Amygdala (tissue), 56 donors: ENCODE results near the gene PTK7.
"Not testable (repeated sequence)": the region's sequence is repeated elsewhere in the genome, so short reads cannot be mapped to it uniquely, and the experiment has no call there.

ENCODE experiments used
- DNase-seq, 56 donors: peaks; one replicate each; lab custom pipeline; 2025; lab: John Stamatoyannopoulos, UW

PTK7 gene

GRCh38 chr6:43081922-43082321 is 5.8 kb downstream of the PTK7 start:
- DNase-seq = not testable (repeated sequence)

GRCh38 chr6:43082806-43083655 is 6.9 kb downstream of the PTK7 start:
- peak in 2 of 56 donors; percentile 6 to 8 for DNase-seq

GRCh38 chr6:43086022-43086658 is 10.0 kb downstream of the PTK7 start:
- DNase-seq = no peak

- DNase-seq = no peak
Observed at GRCh38 chr6:43088654-43089056, 12.5 kb downstream of the PTK7 start.

- DNase-seq = no peak
Observed at GRCh38 chr6:43089467-43089866, 13.4 kb downstream of the PTK7 start.

- no peak for DNase-seq
Observed at GRCh38 chr6:43089874-43090558, 13.9 kb downstream of the PTK7 start.

- no peak for DNase-seq
Observed at GRCh38 chr6:43090559-43090956, 14.4 kb downstream of the PTK7 start.

GRCh38 chr6:43091020-43091419 is 14.9 kb downstream of the PTK7 start:
- DNase-seq = no peak

- no peak for DNase-seq
Observed at GRCh38 chr6:43091436-43091991, 15.4 kb downstream of the PTK7 start.

- DNase-seq = no peak
Observed at GRCh38 chr6:43092635-43093034, 16.5 kb downstream of the PTK7 start.

GRCh38 chr6:43093436-43094289 is 17.5 kb downstream of the PTK7 start:
- peak in 1 of 56 donors; percentile 31 for DNase-seq

GRCh38 chr6:43095939-43096338 is 19.8 kb downstream of the PTK7 start:
- DNase-seq = no peak

- peak in 4 of 56 donors; percentile 9 to 29 (median 20) for DNase-seq
Observed at GRCh38 chr6:43096451-43097097, 20.5 kb downstream of the PTK7 start.

- DNase-seq = no peak
Observed at GRCh38 chr6:43097098-43097489, 21.0 kb downstream of the PTK7 start.

- no peak for DNase-seq
Observed at GRCh38 chr6:43097502-43097901, 21.4 kb downstream of the PTK7 start.

- no peak for DNase-seq
Observed at GRCh38 chr6:43101497-43101896, 25.4 kb downstream of the PTK7 start.

GRCh38 chr6:43103253-43103876 is 27.3 kb downstream of the PTK7 start:
- DNase-seq = no peak

- no peak for DNase-seq
Observed at GRCh38 chr6:43105538-43106222, 29.6 kb downstream of the PTK7 start.
